DND-41 (cell line): Measurements from ENCODE around the gene TOMM22.
A peak's percentile ranks its signal among the peaks of the same experiment; 100 is the strongest.

Source experiments
- CTCF ChIP-seq: IDR thresholded peaks from 2 replicates; pipeline ENCODE4 v1.5.1; 2012; ENCODE audit warnings: borderline replicate concordance, low read length, moderate library complexity, mild to moderate bottlenecking; ENCODE audit not compliant: poor library complexity, severe bottlenecking; ENCODE audit errors: extremely low read depth
- EZH2 ChIP-seq: IDR thresholded peaks from 3 replicates; pipeline ENCODE4 v1.6.1; 2012; ENCODE audit warnings: borderline replicate concordance, low read depth, mild to moderate bottlenecking, moderate library complexity, low read length, inconsistent platforms; ENCODE audit not compliant: severe bottlenecking

- TF ChIP-seq CTCF (peak; percentile 2), EZH2 (no peak)
Observed at GRCh38 chr22:38718414-38718813, 36.7 kb downstream of the TOMM22 start.
